Measurements from ENCODE around the gene PRXL2C. TPM values are rescaled to one million over a fixed set of nuclear protein-coding genes. Genes with fewer than 3 reads are reported as not detected.

PRXL2C gene
- total and polyA plus RNA-seq, 2 of the 8 experiments (the other 6 are each of a cell fraction or from before 2014, with no cell fraction given), result 2.8 to 7.3 TPM

DNA sequence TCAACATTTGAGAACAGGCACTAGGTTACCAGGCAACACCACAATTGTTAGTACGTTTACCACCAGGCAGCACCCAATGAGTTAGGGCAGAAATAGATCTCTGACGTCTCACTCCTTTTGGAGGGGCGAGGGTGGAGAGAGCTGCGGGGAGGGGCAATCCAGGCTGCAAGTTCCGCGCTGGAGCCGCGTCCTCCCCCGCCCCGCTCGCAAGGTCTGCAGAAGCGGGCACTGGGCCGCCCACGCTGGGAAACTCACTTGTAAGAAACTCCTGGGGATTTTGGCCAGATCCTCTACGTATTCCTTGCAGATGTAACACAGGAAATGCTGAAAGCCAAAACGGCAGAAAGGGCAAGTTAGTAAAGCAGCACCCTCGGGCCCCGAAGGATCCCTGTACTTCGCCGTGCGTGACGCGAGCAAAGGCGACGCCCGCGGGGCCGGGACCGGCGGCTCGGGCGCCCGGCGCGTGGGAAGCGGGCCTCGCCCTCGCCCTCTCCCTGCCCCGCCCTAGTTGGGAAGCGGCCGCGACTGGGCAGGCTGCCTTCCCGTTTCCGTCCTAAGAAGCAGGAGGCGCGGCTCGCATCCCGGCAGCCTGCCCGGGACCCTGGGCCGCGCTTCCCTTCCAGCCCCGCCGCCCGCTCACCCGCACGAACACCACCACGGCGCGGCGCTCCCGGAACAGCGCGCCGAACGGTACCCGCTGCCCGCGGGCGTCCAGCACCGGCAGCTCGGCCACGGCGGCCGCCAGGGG lies 493 bp downstream of the PRXL2C start (continued):
- 0 out of 4 replicates have a peak, but pooled peaks of 1 of the 2 experiments have one; percentile 19 for TF ChIP-seq HDAC2 (IDR thresholded peaks at IDR 0.05; ENCODE audit: borderline replicate concordance in 1 of 2, low read depth in 2 of 2, low read length in 2 of 2)
- TF ChIP-seq EGR1 (IDR thresholded peaks at IDR 0.05; ENCODE audit: borderline replicate concordance, low read depth, low read length), result no peak
- no peak for TF ChIP-seq FOSL1 (IDR thresholded peaks at IDR 0.05; ENCODE audit: insufficient read depth, low read depth, low read length)
- no peak for TF ChIP-seq SP1 (IDR thresholded peaks at IDR 0.05; ENCODE audit: low read depth, low read length)
- TF ChIP-seq, protein P1, sequence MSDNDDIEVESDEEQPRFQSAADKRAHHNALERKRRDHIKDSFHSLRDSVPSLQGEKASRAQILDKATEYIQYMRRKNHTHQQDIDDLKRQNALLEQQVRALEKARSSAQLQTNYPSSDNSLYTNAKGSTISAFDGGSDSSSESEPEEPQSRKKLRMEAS (IDR thresholded peaks at IDR 0.05), result no peak; the same call in 1 of the 2 replicates
- TF ChIP-seq KDM4A (IDR thresholded peaks at IDR 0.05; ENCODE audit: low read depth, low read length, severe bottlenecking), result peak; percentile 76
- TF ChIP-seq RFX5 (IDR thresholded peaks at IDR 0.05; ENCODE audit: borderline replicate concordance, low read depth, low read length), result no peak
- no peak for TF ChIP-seq BACH1 (IDR thresholded peaks at IDR 0.05; ENCODE audit: low read length)
- no peak for TF ChIP-seq CEBPB (IDR thresholded peaks at IDR 0.05; ENCODE audit: low read depth, low read length)
- no peak for TF ChIP-seq TAF1 (IDR thresholded peaks at IDR 0.05; ENCODE audit: low read depth, low read length)
- 0 out of 2 replicates have a peak, but pooled peaks have one; percentile 42 for TF ChIP-seq CREB1 (IDR thresholded peaks at IDR 0.05)
- peak; percentile 65; the same call in 1 of the 2 replicates for TF ChIP-seq TBP (IDR thresholded peaks at IDR 0.05; ENCODE audit: low read depth, low read length)
- TF ChIP-seq SIX5 (IDR thresholded peaks at IDR 0.05; ENCODE audit: low read depth, low read length), result no peak
- TF ChIP-seq, protein P2, sequence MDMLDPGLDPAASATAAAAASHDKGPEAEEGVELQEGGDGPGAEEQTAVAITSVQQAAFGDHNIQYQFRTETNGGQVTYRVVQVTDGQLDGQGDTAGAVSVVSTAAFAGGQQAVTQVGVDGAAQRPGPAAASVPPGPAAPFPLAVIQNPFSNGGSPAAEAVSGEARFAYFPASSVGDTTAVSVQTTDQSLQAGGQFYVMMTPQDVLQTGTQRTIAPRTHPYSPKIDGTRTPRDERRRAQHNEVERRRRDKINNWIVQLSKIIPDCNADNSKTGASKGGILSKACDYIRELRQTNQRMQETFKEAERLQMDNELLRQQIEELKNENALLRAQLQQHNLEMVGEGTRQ (IDR thresholded peaks at IDR 0.05; ENCODE audit: low read length), result no peak
- TF ChIP-seq, protein P3, sequence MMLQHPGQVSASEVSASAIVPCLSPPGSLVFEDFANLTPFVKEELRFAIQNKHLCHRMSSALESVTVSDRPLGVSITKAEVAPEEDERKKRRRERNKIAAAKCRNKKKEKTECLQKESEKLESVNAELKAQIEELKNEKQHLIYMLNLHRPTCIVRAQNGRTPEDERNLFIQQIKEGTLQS (IDR thresholded peaks at IDR 0.05; ENCODE audit: insufficient read depth, low read depth, low read length), result no peak
- TF ChIP-seq RBBP5 (IDR thresholded peaks at IDR 0.05; ENCODE audit: borderline replicate concordance, low read depth, low read length), result peak; percentile 49; the same call in 1 of the 2 replicates
- TF ChIP-seq BRCA1 (IDR thresholded peaks at IDR 0.05; ENCODE audit: low read depth, low read length), result no peak
- no peak for TF ChIP-seq JUND (IDR thresholded peaks at IDR 0.05; ENCODE audit: low read length)
- no peak for TF ChIP-seq TCF12 (IDR thresholded peaks at IDR 0.05; ENCODE audit: low read depth, low read length)
- no peak for TF ChIP-seq HDAC6 (IDR thresholded peaks at IDR 0.05; ENCODE audit: low read depth, low read length)
- peak; percentile 25 for TF ChIP-seq TAF7 (optimal IDR thresholded peaks at IDR 0.05; ENCODE audit: borderline replicate concordance, low read depth, low read length)
- TF ChIP-seq, protein P4, sequence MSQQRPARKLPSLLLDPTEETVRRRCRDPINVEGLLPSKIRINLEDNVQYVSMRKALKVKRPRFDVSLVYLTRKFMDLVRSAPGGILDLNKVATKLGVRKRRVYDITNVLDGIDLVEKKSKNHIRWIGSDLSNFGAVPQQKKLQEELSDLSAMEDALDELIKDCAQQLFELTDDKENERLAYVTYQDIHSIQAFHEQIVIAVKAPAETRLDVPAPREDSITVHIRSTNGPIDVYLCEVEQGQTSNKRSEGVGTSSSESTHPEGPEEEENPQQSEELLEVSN (IDR thresholded peaks at IDR 0.05), result no peak
